K562 (cell line): ENCODE results near the gene SRF. TPM values are rescaled to one million over a fixed set of nuclear protein-coding genes. Genes with fewer than 3 reads are reported as not detected.

ENCODE experiments used
- ATAC-seq: fragments of 200-7000 bp; cut with Tn5 transposase; 3 replicates; pipeline ENCODE4 v1.9.1; 2020; ENCODE audit warnings: moderate library complexity
- BruUV-seq: library from RNA; stranded (reverse); fragments of 400-500 nt; replicated peaks from 2 replicates; lab custom pipeline; 2021; lab: Mats Ljungman, UMichigan
- CTCF ChIA-PET: fragments of 300-600 bp; formaldehyde crosslinking; extraction: SDS; loops from one replicate; lab custom pipeline; 2021; ENCODE audit warnings: low intra/inter-chr PET ratio; lab: Yijun Ruan, JAX
- POLR2A ChIA-PET: fragments of 300-600, 350-650 bp; sonication (Branson Sonifier 250); formaldehyde crosslinking; extraction: SDS; loops from one replicate; lab custom pipeline; 2021; ENCODE audit warnings: antibody characterized with exemption, inconsistent platforms; lab: Yijun Ruan, JAX
- DNase-seq, 4 experiments: peaks; one replicate each; pipeline versions ENCODE4 v3.0.0 to v3.0.0-alpha.2; 2011 to 2018; ENCODE audit warnings: low spot score in 3 of 4, mixed read lengths in 3 of 4; ENCODE audit errors: extremely low read depth in 1 of 4
- FAIRE-seq: peaks from 2 replicates; lab custom pipeline; 2011; peaks lifted over from hg19 to GRCh38; lab: Jason Lieb, UNC
- H2AFZ ChIP-seq: 2 replicates; pipeline ENCODE4 v1.6.0; 2011; ENCODE audit warnings: low read depth, low read length, control low read depth, inconsistent platforms
- H3K27ac ChIP-seq: fragments of 200-600 bp; 3 replicates; pipeline ENCODE4 v1.8.0; 2011; ENCODE audit warnings: low read depth, mild to moderate bottlenecking, control low read depth, inconsistent platforms, low read length, moderate library complexity, mixed read lengths; ENCODE audit errors: extremely low read depth
- H3K27me3 ChIP-seq, 2 experiments: fragments of 300-600 bp in 1 of 2; 2 replicates in 1 of 2; 3 replicates in 1 of 2; pipeline versions ENCODE4 v1.6.0 to v1.8.0; 2011; ENCODE audit warnings: inconsistent platforms in 2 of 2, low read length in 2 of 2, mild to moderate bottlenecking in 1 of 2, mixed read lengths in 1 of 2, moderate library complexity in 1 of 2; ENCODE audit not compliant: control insufficient read depth in 2 of 2, insufficient read depth in 2 of 2
- H3K36me3 ChIP-seq: fragments of 300-600 bp; 3 replicates; pipeline ENCODE4 v1.8.0; 2011; ENCODE audit warnings: mild to moderate bottlenecking, low read length, inconsistent platforms; ENCODE audit not compliant: control insufficient read depth, insufficient read depth
- H3K4me1 ChIP-seq, 2 experiments: fragments of 200-600 bp in 1 of 2; replicated peaks in 1 of 2; 2 replicates in 1 of 2; 3 replicates in 1 of 2; pipeline versions ENCODE4 v1.5.1 to v1.8.0; 2011; ENCODE audit warnings: inconsistent platforms in 2 of 2, low read length in 2 of 2, mild to moderate bottlenecking in 1 of 2, mixed read lengths in 1 of 2, moderate library complexity in 1 of 2; ENCODE audit not compliant: control insufficient read depth in 2 of 2, insufficient read depth in 2 of 2
- H3K4me2 ChIP-seq: 2 replicates; pipeline ENCODE4 v1.6.1; 2011; ENCODE audit warnings: low read length, control low read depth, inconsistent platforms, mixed read lengths; ENCODE audit not compliant: insufficient read depth
- H3K4me3 ChIP-seq: fragments of 200-600 bp; sonication (generic), shearing (Covaris generic); 2 replicates; pipeline ENCODE4 v1.5.1; 2016; ENCODE audit warnings: control low read depth, inconsistent platforms
- H3K79me2 ChIP-seq: fragments of 200-600 bp; 3 replicates; pipeline ENCODE4 v1.8.0; 2011; ENCODE audit warnings: low read length, inconsistent platforms; ENCODE audit not compliant: control insufficient read depth, insufficient read depth
- H3K9ac ChIP-seq, 2 experiments: 2 replicates each; pipeline versions ENCODE4 v1.6.0 to v1.6.1; 2011; ENCODE audit warnings: low read depth in 2 of 2, low read length in 2 of 2, control low read depth in 1 of 2, inconsistent platforms in 1 of 2, mild to moderate bottlenecking in 1 of 2, mixed read lengths in 1 of 2; ENCODE audit not compliant: insufficient read depth in 1 of 2
- H3K9me1 ChIP-seq: one replicate; pipeline ENCODE4 v1.6.0; 2011; ENCODE audit warnings: inconsistent platforms, mild to moderate bottlenecking, low read length, moderate library complexity; ENCODE audit not compliant: control insufficient read depth, insufficient read depth
- H3K9me3 ChIP-seq: replicated peaks from 2 replicates; pipeline ENCODE4 v1.5.1; 2011; ENCODE audit warnings: low read depth, low read length, inconsistent platforms; ENCODE audit not compliant: control insufficient read depth, insufficient read depth
- H4K20me1 ChIP-seq: replicated peaks from 2 replicates; pipeline ENCODE4 v1.6.1; 2011; ENCODE audit warnings: low read length, inconsistent platforms, mixed read lengths; ENCODE audit not compliant: control insufficient read depth, insufficient read depth
- BHLHE40 ChIP-seq: IDR thresholded peaks from 2 replicates; pipeline ENCODE4 v1.6.1; 2011; ENCODE audit warnings: low read length, improper control_type of control experiment
- CAMTA2 ChIP-seq: fragments of 250-450 bp; sonication (Bioruptor Pico); conservative IDR thresholded peaks from 2 replicates; pipeline ENCODE4 v1.5.1; 2022
- CBX5 ChIP-seq: IDR thresholded peaks from 2 replicates; pipeline ENCODE4 v1.6.1; 2014; ENCODE audit warnings: low read depth, borderline replicate concordance
- HMG20B ChIP-seq: fragments of 250-450 bp; sonication (Bioruptor Pico); IDR thresholded peaks from 2 replicates; pipeline ENCODE4 v1.5.0; 2021; ENCODE audit warnings: mild to moderate bottlenecking
- MNT ChIP-seq, 2 experiments: fragments of 450-650 bp; conservative IDR thresholded peaks; 2 replicates each; pipeline ENCODE4 v1.6.1; 2017; ENCODE audit warnings: mild to moderate bottlenecking in 2 of 2, moderate library complexity in 2 of 2
- POLR2AphosphoS5 ChIP-seq: IDR thresholded peaks from 2 replicates; pipeline ENCODE4 v1.6.1; 2011; ENCODE audit warnings: mild to moderate bottlenecking, low read depth, low read length, moderate library complexity; ENCODE audit not compliant: control insufficient read depth, insufficient read depth
- POLR3A ChIP-seq: IDR thresholded peaks from 2 replicates; pipeline ENCODE4 v1.6.1; 2011; ENCODE audit warnings: borderline replicate concordance, mild to moderate bottlenecking, moderate library complexity; ENCODE audit not compliant: insufficient read length, insufficient read depth; ENCODE audit errors: extremely low read depth
- SREBF1 ChIP-seq: fragments of 150-350 bp; IDR thresholded peaks from 2 replicates; pipeline ENCODE4 v1.6.1; 2014; ENCODE audit warnings: antibody characterized with exemption, low read depth, low read length, borderline replicate concordance
- TAL1 ChIP-seq: fragments of 450-650 bp; IDR thresholded peaks from 2 replicates; pipeline ENCODE4 v1.6.1; 2016; ENCODE audit warnings: mild to moderate bottlenecking
- TFAM ChIP-seq: fragments of 250-450 bp; sonication (Bioruptor Pico); conservative IDR thresholded peaks from 2 replicates; pipeline ENCODE4 v1.5.0; 2021; ENCODE audit warnings: mild to moderate bottlenecking, moderate library complexity
- ZFP1 ChIP-seq: fragments of 450-650 bp; formaldehyde crosslinking; IDR thresholded peaks from 2 replicates; pipeline ENCODE4 v1.4.0; 2020; ENCODE audit warnings: mild to moderate bottlenecking, mixed read lengths
- ZNF224 ChIP-seq: sonication (generic); formaldehyde crosslinking; IDR thresholded peaks from 2 replicates; pipeline ENCODE4 v1.8.0; 2022; ENCODE audit warnings: mild to moderate bottlenecking, missing genetic modification reagents
- WGBS: fragments of 100-300 bp; shearing (Covaris generic); methylation state at CpG from one replicate; pipeline ENCODE4 v1.1.6; 2016; ENCODE audit warnings: low coverage, mixed read lengths; ENCODE audit not compliant: insufficient coverage; ENCODE audit errors: missing lambda C conversion rate; 5-methylcytosine and 5-hydroxymethylcytosine counted together
- in situ Hi-C: fragments of 300-500 bp; cut with MboI; formaldehyde crosslinking; loops from 4 replicates; pipeline ENCODE4 v1.15.0; 2018; ENCODE audit warnings: inconsistent platforms, mixed read lengths
- intact Hi-C: fragments of 100-400 bp; cut with micrococcal nuclease; formaldehyde crosslinking; loops from 2 replicates; pipeline ENCODE4 v1.14.2; 2022
- polyA plus RNA-seq, 8 experiments: library from polyadenylated mRNA; depleted of rRNA in 4 of 8; stranded (reverse) in 5 of 8; unstranded in 3 of 8; fragments of >200 nt; fragmentation: Nextera tagmentation in 2 of 8; fragmentation: Illumina TruSeq in 1 of 8; extraction: Ambion mirVana in 2 of 8; extraction: Trizol in 1 of 8; gene quantifications; 2 replicates each; pipeline versions ENCODE4 v1.2.1 to v1.2.3, GENCODE V29; 2011 to 2014; ENCODE audit warnings: inconsistent platforms in 1 of 8, missing spikeins in 1 of 8
- total RNA-seq, 7 experiments: library from RNA; depleted of rRNA in 6 of 7; stranded (reverse); fragments of >200 nt in 6 of 7; fragmentation: Illumina TruSeq in 2 of 7; extraction: Trizol in 2 of 7; gene quantifications; 2 replicates each; pipeline versions ENCODE4 v1.2.1 to v1.2.3, GENCODE V29; 2011 to 2021; ENCODE audit warnings: low replicate concordance in 1 of 7
- TF ChIP-seq, protein P1 (sequence below), 2 experiments: IDR thresholded peaks in 1 of 2; conservative IDR thresholded peaks in 1 of 2; 2 replicates each; pipeline ENCODE4 v1.6.1; 2016; ENCODE audit warnings: low read depth in 2 of 2, mild to moderate bottlenecking in 1 of 2, missing compliant biosample characterization in 1 of 2, missing genetic modification characterization in 1 of 2, moderate library complexity in 1 of 2
- TF ChIP-seq, protein P2 (sequence below): IDR thresholded peaks from 3 replicates; pipeline ENCODE4 v1.6.1; 2011; ENCODE audit warnings: borderline replicate concordance, mild to moderate bottlenecking; ENCODE audit not compliant: insufficient read length, insufficient read depth

The SRF gene
- total and polyA plus RNA-seq, 9 of the 15 experiments (the other 6 are each of a cell fraction or from before 2014, with no cell fraction given) = 2.5 to 37.0 (median 24.6) TPM

DNA sequence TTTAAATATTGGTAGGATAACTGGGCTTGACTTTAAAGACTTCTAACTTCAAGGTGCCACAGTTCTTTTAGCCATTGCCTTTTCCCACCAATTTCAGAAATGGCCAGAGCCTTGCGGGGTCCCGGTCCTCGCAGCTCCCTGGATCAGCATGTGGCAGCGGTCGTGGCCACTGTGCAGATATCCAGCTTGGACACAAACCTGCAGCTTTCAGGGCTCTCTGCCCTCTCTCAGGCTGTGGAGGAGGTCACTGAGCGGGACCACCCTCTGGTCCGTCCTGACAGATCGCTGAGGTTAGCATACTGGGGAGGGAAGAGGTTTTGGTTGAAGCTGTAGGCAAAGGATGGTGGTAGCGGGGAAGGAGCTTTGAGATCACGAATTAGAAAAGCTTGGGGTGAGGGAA lies 17.4 kb downstream of the SRF start (continued):
- TF ChIP-seq, protein P1, sequence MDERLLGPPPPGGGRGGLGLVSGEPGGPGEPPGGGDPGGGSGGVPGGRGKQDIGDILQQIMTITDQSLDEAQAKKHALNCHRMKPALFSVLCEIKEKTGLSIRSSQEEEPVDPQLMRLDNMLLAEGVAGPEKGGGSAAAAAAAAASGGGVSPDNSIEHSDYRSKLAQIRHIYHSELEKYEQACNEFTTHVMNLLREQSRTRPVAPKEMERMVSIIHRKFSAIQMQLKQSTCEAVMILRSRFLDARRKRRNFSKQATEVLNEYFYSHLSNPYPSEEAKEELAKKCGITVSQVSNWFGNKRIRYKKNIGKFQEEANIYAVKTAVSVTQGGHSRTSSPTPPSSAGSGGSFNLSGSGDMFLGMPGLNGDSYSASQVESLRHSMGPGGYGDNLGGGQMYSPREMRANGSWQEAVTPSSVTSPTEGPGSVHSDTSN (CRISPR knock-in tag; IDR thresholded peaks at IDR 0.05; ENCODE audit: low read depth) = no peak
- TF ChIP-seq, protein P1 (tag; conservative IDR thresholded peaks at IDR 0.05; ENCODE audit: low read depth) = no peak
- TF ChIP-seq CAMTA2 (CRISPR knock-in tag) = no peak
- TF ChIP-seq ZNF224 (CRISPR knock-in tag) = no peak
- TF ChIP-seq HMG20B (CRISPR knock-in tag) = no peak
- no peak for TF ChIP-seq SREBF1
- TF ChIP-seq, all 486 proteins: peak for 0

- peak overlapping the region in 1 of 2 experiments; percentile 28; a peak in 1 of 4 replicates for H3K9ac ChIP-seq
- 33% methylated on average over 6 of the region's 6 CpGs for WGBS
- FAIRE-seq (peak; percentile 75), DNase-seq (peak in 2 of 4 experiments; percentile 48 to 52), ATAC-seq (peak; percentile 85)
- no peak overlapping the region for H3K4me3 ChIP-seq
- H2AFZ ChIP-seq = peak overlapping the region; percentile 48; the same call in 1 of the 2 replicates
- no peak overlapping the region for H3K4me2 ChIP-seq
- H3K9me3 ChIP-seq = no peaks in the 10 kb centered on the region
- H3K9me1 ChIP-seq = no peaks in the 10 kb centered on the region
- peak overlapping the region; percentile 18; the same call in 1 of the 3 replicates for H3K27ac ChIP-seq
- H3K4me1 ChIP-seq = peaks cover 0 to 13% of the 10 kb centered on the region in 2 experiments; a peak in 4 of 5 replicates
- in situ Hi-C loops = no loop called here
- H3K79me2 ChIP-seq = peaks cover 3% of the 10 kb centered on the region; the same call in 1 of the 3 replicates
- H4K20me1 ChIP-seq = no peaks in the 10 kb centered on the region
- BruUV-seq = no TSS peak
- ChIA-PET CTCF (interaction anchor here (0.6 kb wide), 1 partner anchor 120 kb away, joined by 3 read pairs; no protein-coding TSS in a partner anchor), POLR2A (interaction anchor here (1.0 to 2.9 kb wide), 6 partner anchors 7 to 46 kb away, joined by 3 to 14 read pairs (median 6); partner anchors contain the start of gene CUL9)
- intact Hi-C loops = no loop called here
- H3K27me3 ChIP-seq = no peaks in the 10 kb centered on the region
- peaks cover 38% of the 10 kb centered on the region for H3K36me3 ChIP-seq
- TF ChIP-seq ZFP1 (CRISPR knock-in tag) (no peak), POLR2AphosphoS5 (no peak), TAL1 (0 out of 2 replicates have a peak, but pooled peaks have one; percentile 9), CBX5 (no peak), TFAM (CRISPR knock-in tag) (no peak), MNT (conservative IDR thresholded peaks at IDR 0.05) (no peak), POLR3A (no peak), BHLHE40 (no peak)
- TF ChIP-seq, protein P2, sequence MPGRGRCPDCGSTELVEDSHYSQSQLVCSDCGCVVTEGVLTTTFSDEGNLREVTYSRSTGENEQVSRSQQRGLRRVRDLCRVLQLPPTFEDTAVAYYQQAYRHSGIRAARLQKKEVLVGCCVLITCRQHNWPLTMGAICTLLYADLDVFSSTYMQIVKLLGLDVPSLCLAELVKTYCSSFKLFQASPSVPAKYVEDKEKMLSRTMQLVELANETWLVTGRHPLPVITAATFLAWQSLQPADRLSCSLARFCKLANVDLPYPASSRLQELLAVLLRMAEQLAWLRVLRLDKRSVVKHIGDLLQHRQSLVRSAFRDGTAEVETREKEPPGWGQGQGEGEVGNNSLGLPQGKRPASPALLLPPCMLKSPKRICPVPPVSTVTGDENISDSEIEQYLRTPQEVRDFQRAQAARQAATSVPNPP = no peak
These were observed 18.8 kb downstream of the SRF start for GRCh38 chr6:43189776-43190304.
